Measurements from ENCODE around the gene RARRES1. TPM values are rescaled to one million over a fixed set of nuclear protein-coding genes. Genes with fewer than 3 reads are reported as not detected.
A peak's percentile ranks its signal among the peaks of the same experiment; 100 is the strongest.

Gene RARRES1
- total RNA-seq, 1 experiment from 2014 or later, result 0.35 TPM

- H3K4me1 Mint-ChIP-seq, result peaks cover 7% of the 10 kb centered on the region
- H3K27me3 Mint-ChIP-seq (ENCODE audit: low read depth), result peaks cover 23% of the 10 kb centered on the region
- H3K27ac Mint-ChIP-seq, result no peak overlapping the region
- TF ChIP-seq MYBL2 (CRISPR knock-in tag; IDR thresholded peaks at IDR 0.05), result no peak
- no peak for TF ChIP-seq ATF6 (CRISPR knock-in tag; IDR thresholded peaks at IDR 0.05)
- TF ChIP-seq ATF1 (CRISPR knock-in tag; IDR thresholded peaks at IDR 0.05), result no peak
- TF ChIP-seq NFE2L1 (CRISPR knock-in tag; IDR thresholded peaks at IDR 0.05), result no peak
- TF ChIP-seq HMGXB4 (CRISPR knock-in tag; IDR thresholded peaks at IDR 0.05), result no peak
- H3K36me3 Mint-ChIP-seq, result peaks cover 12% of the 10 kb centered on the region
- CTCF ChIA-PET, result no interaction called here
- H3K9me3 Mint-ChIP-seq, result peaks cover 14% of the 10 kb centered on the region
- ATAC-seq (peak; percentile 69), DNase-seq (ENCODE audit: low spot score) (peak; percentile 38)
- POLR2A ChIA-PET, result no interaction called here
- peak overlapping the region; percentile 61 for H3K4me3 Mint-ChIP-seq
Observed at GRCh38 chr3:158732856-158733200, 571 bp upstream of the RARRES1 start.

- peaks cover 23% of the 10 kb centered on the region for H3K27me3 Mint-ChIP-seq (ENCODE audit: low read depth)
- CTCF ChIA-PET, result interaction anchor here (0.6 to 1.3 kb wide), 2 partner anchors 60 to 186 kb away, joined by 3 to 4 read pairs; no protein-coding TSS in a partner anchor
- H3K27ac Mint-ChIP-seq, result no peak overlapping the region
- peaks cover 12% of the 10 kb centered on the region for H3K36me3 Mint-ChIP-seq
- POLR2A ChIA-PET, result no interaction called here
- H3K9me3 Mint-ChIP-seq, result peaks cover 14% of the 10 kb centered on the region
- DNase-seq (ENCODE audit: low spot score) (no peak), ATAC-seq (peak; percentile 13)
- peaks cover 12% of the 10 kb centered on the region for H3K4me1 Mint-ChIP-seq
- H3K4me3 Mint-ChIP-seq, result peak overlapping the region; percentile 65
- TF ChIP-seq ZBTB21 (CRISPR knock-in tag; IDR thresholded peaks at IDR 0.05; ENCODE audit: borderline replicate concordance), result no peak
- TF ChIP-seq ATF6 (CRISPR knock-in tag; IDR thresholded peaks at IDR 0.05), result no peak
- TF ChIP-seq, protein P1, sequence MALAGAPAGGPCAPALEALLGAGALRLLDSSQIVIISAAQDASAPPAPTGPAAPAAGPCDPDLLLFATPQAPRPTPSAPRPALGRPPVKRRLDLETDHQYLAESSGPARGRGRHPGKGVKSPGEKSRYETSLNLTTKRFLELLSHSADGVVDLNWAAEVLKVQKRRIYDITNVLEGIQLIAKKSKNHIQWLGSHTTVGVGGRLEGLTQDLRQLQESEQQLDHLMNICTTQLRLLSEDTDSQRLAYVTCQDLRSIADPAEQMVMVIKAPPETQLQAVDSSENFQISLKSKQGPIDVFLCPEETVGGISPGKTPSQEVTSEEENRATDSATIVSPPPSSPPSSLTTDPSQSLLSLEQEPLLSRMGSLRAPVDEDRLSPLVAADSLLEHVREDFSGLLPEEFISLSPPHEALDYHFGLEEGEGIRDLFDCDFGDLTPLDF (CRISPR knock-in tag; IDR thresholded peaks at IDR 0.05), result no peak
- TF ChIP-seq ARID4B (CRISPR knock-in tag; IDR thresholded peaks at IDR 0.05; ENCODE audit: borderline replicate concordance), result no peak
- no peak for TF ChIP-seq ERG (CRISPR knock-in tag; IDR thresholded peaks at IDR 0.05)
- TF ChIP-seq ZNF281 (CRISPR knock-in tag; IDR thresholded peaks at IDR 0.05), result no peak
- no peak for TF ChIP-seq AFF4 (CRISPR knock-in tag; IDR thresholded peaks at IDR 0.05; ENCODE audit: borderline replicate concordance)
- TF ChIP-seq NFYB (CRISPR knock-in tag; conservative IDR thresholded peaks at IDR 0.05; ENCODE audit: low read depth), result no peak
- TF ChIP-seq GABPB1 (CRISPR knock-in tag; IDR thresholded peaks at IDR 0.05), result no peak
- TF ChIP-seq GTF2I (CRISPR knock-in tag; conservative IDR thresholded peaks at IDR 0.05), result no peak
- no peak for TF ChIP-seq ZNF138 (CRISPR knock-in tag; conservative IDR thresholded peaks at IDR 0.05)
Observed at GRCh38 chr3:158731486-158731885, 771 bp downstream of the RARRES1 start.
